Fibroblast of the aortic adventitia (primary cell): Measurements from ENCODE around the gene TMSB15A. TPM values are rescaled to one million over a fixed set of nuclear protein-coding genes. Genes with fewer than 3 reads are reported as not detected.
"Not testable (repeated sequence)": the region's sequence is repeated elsewhere in the genome, so short reads cannot be mapped to it uniquely, and the experiment has no call there.

ENCODE experiments used
- DNase-seq: peaks from one replicate; pipeline ENCODE4 v3.0.0-alpha.2; 2010; ENCODE audit warnings: low read depth
- H3K4me3 ChIP-seq: 2 replicates; pipeline ENCODE4 v1.5.1; 2011; ENCODE audit warnings: low read depth, mild to moderate bottlenecking, control low read depth, low read length, moderate library complexity
- total RNA-seq: library from RNA; depleted of rRNA; stranded (reverse); fragments of >200 nt; gene quantifications from 2 replicates; pipeline ENCODE4 v1.2.3, GENCODE V29; 2012; ENCODE audit warnings: low replicate concordance
- TF ChIP-seq, protein P1 (sequence below): IDR thresholded peaks from 2 replicates; pipeline ENCODE4 v1.5.1; 2011; ENCODE audit warnings: mild to moderate bottlenecking, low read length, control low read depth, inconsistent platforms; ENCODE audit not compliant: insufficient read depth

The TMSB15A gene
- total RNA-seq = 1.4 TPM in 1 of 2 replicates, not detected in the other

DNA sequence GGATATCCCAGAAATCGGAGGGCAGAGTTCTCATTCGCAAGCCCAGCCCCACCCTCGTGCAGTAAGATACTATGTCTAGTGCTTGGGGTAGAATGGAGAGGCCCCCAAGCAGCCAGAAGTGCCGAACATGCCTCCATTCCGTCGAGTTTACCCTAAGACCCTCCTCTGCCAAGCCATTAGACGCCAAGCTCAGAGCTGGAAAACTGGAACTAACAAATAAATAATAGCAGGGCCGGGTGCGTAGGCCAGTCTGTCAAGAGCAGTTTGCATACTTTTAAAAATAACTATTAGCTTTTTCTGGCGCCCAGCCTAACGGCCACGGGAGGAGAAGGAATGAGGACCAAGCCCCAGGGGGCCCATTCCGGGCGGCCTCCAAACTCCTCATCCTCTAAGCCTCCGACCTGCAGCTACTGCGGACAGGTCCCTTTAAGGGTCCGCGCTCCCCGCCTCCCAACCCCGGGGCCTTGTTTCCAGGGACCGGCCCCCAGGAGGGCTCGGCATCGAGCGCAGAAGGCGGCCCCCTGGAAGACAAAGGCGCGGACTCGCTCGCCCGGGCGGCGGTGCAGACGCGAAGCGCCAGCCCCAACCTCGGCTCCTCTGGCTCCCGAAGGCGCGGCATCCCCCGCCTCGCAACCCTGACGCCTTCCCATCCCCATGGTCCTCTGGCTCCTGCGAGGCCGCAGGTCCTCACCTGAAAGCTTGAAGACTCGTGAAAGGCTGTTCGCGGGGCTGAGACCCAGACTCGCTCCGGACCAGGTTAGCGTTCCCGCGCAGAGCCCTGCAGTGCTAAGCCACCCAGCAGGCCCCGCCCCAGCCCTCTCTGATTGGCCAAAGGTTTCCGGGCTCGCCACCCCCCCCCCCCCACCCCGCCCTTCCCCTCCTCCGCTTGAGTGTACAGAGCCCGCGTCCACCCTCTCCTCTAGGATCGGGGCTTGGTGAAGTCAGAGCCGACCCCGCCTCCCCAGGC is at the start of gene TMSB15A:
Gene TMSB15A (minus strand): TSS at position 765 of the 967 bp plus-strand sequence.
- DNase-seq = peak; percentile 18
- TF ChIP-seq, protein P1, sequence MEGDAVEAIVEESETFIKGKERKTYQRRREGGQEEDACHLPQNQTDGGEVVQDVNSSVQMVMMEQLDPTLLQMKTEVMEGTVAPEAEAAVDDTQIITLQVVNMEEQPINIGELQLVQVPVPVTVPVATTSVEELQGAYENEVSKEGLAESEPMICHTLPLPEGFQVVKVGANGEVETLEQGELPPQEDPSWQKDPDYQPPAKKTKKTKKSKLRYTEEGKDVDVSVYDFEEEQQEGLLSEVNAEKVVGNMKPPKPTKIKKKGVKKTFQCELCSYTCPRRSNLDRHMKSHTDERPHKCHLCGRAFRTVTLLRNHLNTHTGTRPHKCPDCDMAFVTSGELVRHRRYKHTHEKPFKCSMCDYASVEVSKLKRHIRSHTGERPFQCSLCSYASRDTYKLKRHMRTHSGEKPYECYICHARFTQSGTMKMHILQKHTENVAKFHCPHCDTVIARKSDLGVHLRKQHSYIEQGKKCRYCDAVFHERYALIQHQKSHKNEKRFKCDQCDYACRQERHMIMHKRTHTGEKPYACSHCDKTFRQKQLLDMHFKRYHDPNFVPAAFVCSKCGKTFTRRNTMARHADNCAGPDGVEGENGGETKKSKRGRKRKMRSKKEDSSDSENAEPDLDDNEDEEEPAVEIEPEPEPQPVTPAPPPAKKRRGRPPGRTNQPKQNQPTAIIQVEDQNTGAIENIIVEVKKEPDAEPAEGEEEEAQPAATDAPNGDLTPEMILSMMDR = no peak
- H3K4me3 ChIP-seq = peak within 1 kb of the TSS; percentile 62

DNA sequence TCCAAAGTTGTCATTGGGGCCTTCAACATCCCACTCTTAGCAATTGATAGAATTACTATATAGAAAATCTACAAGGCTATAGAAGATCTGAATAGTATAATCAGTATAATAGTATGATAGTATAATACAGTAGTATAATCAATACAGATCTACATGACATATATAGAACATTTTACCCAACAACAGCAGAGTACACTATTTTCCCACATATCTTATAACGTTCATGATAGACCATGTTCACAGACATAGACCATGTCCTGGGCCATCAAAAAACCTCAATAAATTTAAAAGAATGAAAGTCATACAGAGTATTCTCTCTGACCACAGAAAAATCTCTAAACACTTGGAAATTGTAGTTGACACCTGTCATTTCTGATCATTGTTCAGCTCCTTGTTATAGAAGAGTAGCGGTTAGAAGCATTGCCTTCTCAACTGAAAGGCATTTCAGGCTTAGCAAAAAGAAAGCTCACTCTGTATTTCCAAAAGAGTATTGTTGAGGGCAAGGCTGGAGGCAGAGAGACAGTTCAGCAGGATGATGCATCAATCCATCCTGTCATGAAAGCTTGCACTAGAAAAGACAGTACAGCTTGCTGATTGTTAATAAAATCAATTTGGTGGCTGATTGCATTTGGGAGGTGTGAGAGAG is 44.0 kb upstream of the TMSB15A start:
- TF ChIP-seq, protein P1 = no peak
- H3K4me3 ChIP-seq = no peak overlapping the region
- no peak for DNase-seq

DNA sequence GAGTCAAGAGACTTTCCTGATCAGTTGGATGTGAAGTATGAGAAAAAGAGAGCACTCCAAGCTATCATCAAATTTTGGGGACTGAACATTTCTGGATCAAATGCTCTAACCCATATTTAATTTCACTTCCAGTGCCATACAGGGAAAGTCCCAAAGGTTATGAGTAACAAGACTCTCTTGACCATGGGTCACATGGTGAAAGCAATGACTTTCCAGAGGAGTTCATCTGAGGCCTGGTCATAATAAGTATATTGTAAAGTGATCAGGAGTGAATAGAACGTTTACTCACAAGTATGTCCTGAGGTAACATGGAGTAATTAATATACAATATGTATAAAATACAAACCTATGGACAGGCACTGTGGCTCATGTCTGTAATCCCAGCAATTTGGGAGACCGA is 42.1 kb upstream of the TMSB15A start:
- DNase-seq = no peak
- no peak overlapping the region for H3K4me3 ChIP-seq
- TF ChIP-seq, protein P1 = no peak

DNA sequence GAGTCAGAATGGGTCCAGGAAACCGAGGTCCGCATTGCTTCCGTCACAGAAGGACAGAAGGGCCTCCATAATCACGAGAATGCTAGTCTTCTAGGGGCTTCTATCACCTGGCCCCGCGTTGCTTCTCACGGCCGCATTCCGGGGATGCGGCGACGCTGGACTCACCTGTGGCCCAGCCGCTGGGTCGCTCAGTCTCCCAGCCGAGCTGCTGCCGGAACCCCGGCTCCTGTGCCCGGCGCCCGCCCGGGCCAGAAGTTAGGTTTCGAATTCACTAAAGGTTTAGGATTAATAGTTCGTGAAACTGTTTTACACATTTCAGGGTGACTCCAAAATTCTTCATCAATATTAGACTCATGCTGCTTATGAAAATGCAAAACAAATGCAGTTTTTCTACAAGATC is 31.7 kb upstream of the TMSB15A start:
- TF ChIP-seq, protein P1 = no peak
- no peak overlapping the region for H3K4me3 ChIP-seq
- DNase-seq = no peak

DNA sequence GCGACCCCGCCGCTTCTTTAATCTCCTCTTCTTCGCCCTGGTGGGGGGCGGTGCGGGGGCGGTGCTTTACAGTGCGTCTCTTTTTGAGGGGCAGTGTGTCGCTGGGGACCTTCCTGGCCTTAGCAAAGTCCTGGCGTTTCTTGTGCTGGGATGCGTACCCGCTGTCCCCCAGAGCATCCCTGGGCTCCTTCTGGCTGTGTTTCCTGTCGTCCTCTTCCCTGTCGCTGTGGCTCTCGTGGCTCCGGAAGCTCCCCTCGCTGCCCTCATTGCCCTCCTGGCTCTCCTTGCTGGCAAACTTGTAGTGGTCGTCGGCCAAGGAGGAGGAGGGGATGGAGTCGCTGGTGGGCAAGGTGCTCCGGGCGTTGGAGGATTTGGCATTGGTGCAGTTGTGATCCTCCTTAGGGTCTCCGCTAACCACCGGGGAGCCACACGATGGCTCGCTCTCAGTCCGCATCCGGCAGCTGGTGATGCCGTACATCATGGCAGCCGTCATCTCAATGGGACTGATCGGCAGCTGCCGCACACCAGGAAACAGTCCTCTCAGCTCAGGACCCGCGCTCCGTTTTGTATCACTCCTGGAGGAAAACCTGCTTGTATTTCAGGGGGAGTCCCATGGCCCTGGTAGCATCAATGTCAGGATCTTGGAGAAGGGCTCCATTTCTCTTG is 30.4 kb upstream of the TMSB15A start:
- TF ChIP-seq, protein P1 = no peak
- peak overlapping the region; percentile 50 for H3K4me3 ChIP-seq

DNA sequence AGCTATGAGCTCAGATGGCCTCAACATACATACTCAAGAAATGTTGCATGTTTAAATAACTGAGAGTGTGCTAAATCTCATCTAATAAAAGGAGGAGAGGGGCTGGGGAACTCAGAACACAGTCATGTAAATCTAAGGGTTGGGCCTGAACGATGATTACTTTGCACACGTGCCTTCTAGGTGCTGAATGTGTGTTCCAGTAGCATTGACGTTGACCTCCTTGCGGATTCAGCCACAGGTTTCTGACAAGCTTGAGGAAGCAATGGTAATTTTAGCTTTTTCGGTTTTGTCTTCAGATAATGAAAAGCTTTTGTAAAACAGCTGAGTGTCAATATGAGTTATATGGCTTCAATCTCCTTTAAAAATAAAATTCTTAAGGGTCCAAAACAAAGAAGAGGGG is 29.6 kb upstream of the TMSB15A start:
- not testable (repeated sequence) for DNase-seq, H3K4me3 ChIP-seq

More for the DNA sequence above, 30.4 kb upstream of the TMSB15A start:
- DNase-seq = no peak

DNA sequence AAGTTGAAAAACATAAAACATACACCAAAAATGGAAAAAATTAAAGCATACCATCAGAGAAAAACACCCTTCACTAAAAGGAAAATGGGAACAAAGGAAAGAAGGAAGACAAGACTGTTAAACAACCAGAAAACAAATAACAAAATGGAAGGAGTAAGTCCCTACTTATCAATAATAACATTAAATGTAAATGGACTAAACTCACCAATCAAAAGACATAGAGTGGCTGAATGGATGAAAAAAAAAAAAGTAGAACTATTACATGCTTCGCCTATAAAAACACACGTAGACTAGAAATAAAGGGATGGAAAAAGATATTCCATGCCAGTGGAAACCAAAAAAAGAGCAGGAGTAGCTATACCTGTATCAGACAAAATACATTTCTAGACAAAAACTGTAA is 19.4 kb upstream of the TMSB15A start:
- TF ChIP-seq, protein P1 = no peak
- no peak for DNase-seq
- no peak overlapping the region for H3K4me3 ChIP-seq
